B cell (primary cell): ENCODE results near the gene GFI1. TPM values are rescaled to one million over a fixed set of nuclear protein-coding genes. Genes with fewer than 3 reads are reported as not detected.

Source experiments
- ATAC-seq: fragments of 200-7000 bp; cut with Tn5 transposase; one replicate; pipeline ENCODE4 v1.10.0; 2021; ENCODE audit warnings: low read depth, mild to moderate bottlenecking, moderate number of reproducible peaks, moderate library complexity
- CTCF ChIA-PET: fragments of 350-600 bp; sonication (Branson Sonifier 250); formaldehyde crosslinking; loops from one replicate; lab custom pipeline; 2021; ENCODE audit warnings: antibody characterized with exemption, inconsistent platforms; lab: Charles Lee
- POLR2A ChIA-PET: fragments of 350-600 bp; sonication (Branson Sonifier 250); formaldehyde crosslinking; loops from one replicate; lab custom pipeline; 2021; ENCODE audit warnings: antibody characterized with exemption; lab: Charles Lee
- DNase-seq: peaks from one replicate; pipeline ENCODE4 v3.0.0; 2013
- H2AFZ ChIP-seq: 2 replicates; pipeline ENCODE4 v1.6.1; 2012; ENCODE audit warnings: mild to moderate bottlenecking, low read depth, low read length; ENCODE audit not compliant: insufficient read depth, poor library complexity, severe bottlenecking
- H3K27ac ChIP-seq, 2 donors: 1 replicate in 1 of 2; 2 replicates in 1 of 2; pipeline ENCODE4 v1.5.1; 2012 to 2013; ENCODE audit warnings: low read length in 2 of 2, mild to moderate bottlenecking in 2 of 2, moderate library complexity in 1 of 2
- H3K27me3 ChIP-seq, 4 experiments: fragments of 200-600 bp in 1 of 4; sonication (generic) in 1 of 4; replicated peaks in 1 of 4; 1 replicate in 2 of 4; 2 replicates in 2 of 4; pipeline versions ENCODE4 v1.6.1 to v1.7.0; 2013 to 2016; ENCODE audit warnings: low read length in 3 of 4, mild to moderate bottlenecking in 2 of 4, mixed read lengths in 1 of 4, moderate library complexity in 1 of 4; ENCODE audit not compliant: insufficient read depth in 4 of 4, control insufficient read depth in 3 of 4; ENCODE audit errors: control extremely low read depth in 1 of 4
- H3K36me3 ChIP-seq, 2 experiments: replicated peaks in 1 of 2; 1 replicate in 1 of 2; 2 replicates in 1 of 2; pipeline versions ENCODE4 v1.6.1 to v1.7.1; 2013; ENCODE audit warnings: low read length in 1 of 2; ENCODE audit not compliant: insufficient read depth in 2 of 2, control insufficient read depth in 1 of 2; ENCODE audit errors: control extremely low read depth in 1 of 2, extremely low read depth in 1 of 2
- H3K4me1 ChIP-seq, 2 donors: fragments of 200-600 bp in 1 of 2; sonication (generic) in 1 of 2; 1 replicate in 1 of 2; 2 replicates in 1 of 2; pipeline versions ENCODE4 v1.5.1 to v1.6.1; 2013 to 2017; ENCODE audit warnings: low read length in 2 of 2; ENCODE audit not compliant: control insufficient read depth in 2 of 2, insufficient read depth in 2 of 2
- H3K4me2 ChIP-seq: replicated peaks from 2 replicates; pipeline ENCODE3; 2012; ENCODE audit warnings: mild to moderate bottlenecking, low read depth, low read length; ENCODE audit not compliant: poor library complexity, severe bottlenecking
- H3K4me3 ChIP-seq, 5 experiments: fragments of 200-600 bp in 1 of 5; sonication (generic) in 1 of 5; 1 replicate in 3 of 5; 2 replicates in 2 of 5; pipeline versions ENCODE4 v1.5.1 to v1.7.0; 2011 to 2016; ENCODE audit warnings: low read length in 4 of 5, mild to moderate bottlenecking in 4 of 5, low read depth in 2 of 5, control low read depth in 1 of 5, moderate library complexity in 1 of 5; ENCODE audit not compliant: insufficient read depth in 1 of 5; ENCODE audit errors: control extremely low read depth in 1 of 5, extremely low read depth in 1 of 5
- H3K79me2 ChIP-seq: fragments of 200-600 bp; sonication (generic); one replicate; pipeline ENCODE4 v1.6.0; 2016; ENCODE audit warnings: low read length; ENCODE audit not compliant: control insufficient read depth, insufficient read depth
- H3K9ac ChIP-seq: fragments of 200-600 bp; sonication (generic); 2 replicates; pipeline ENCODE4 v1.6.1; 2017; ENCODE audit warnings: mild to moderate bottlenecking, low read length, moderate library complexity
- H3K9me3 ChIP-seq, 3 donors: one replicate each; pipeline versions ENCODE4 v1.6.1 to v1.7.1; 2013; ENCODE audit warnings: low read length in 2 of 3; ENCODE audit not compliant: control insufficient read depth in 2 of 3, insufficient read depth in 1 of 3; ENCODE audit errors: control extremely low read depth in 1 of 3
- H4K20me1 ChIP-seq: 2 replicates; pipeline ENCODE4 v1.6.0; 2012; ENCODE audit warnings: mild to moderate bottlenecking, low read length; ENCODE audit not compliant: insufficient read depth, control insufficient read depth, poor library complexity, severe bottlenecking
- H3K27ac Mint-ChIP-seq: one replicate; pipeline ENCODE4 v1.8.0; 2021; ENCODE audit warnings: mixed read lengths
- H3K27me3 Mint-ChIP-seq: one replicate; pipeline ENCODE4 v1.8.0; 2021; ENCODE audit warnings: mixed read lengths
- H3K4me1 Mint-ChIP-seq: one replicate; pipeline ENCODE4 v1.8.0; 2021; ENCODE audit warnings: mixed read lengths
- H3K4me3 Mint-ChIP-seq: one replicate; pipeline ENCODE4 v1.8.0; 2021; ENCODE audit warnings: mixed read lengths
- H3K9me3 Mint-ChIP-seq: one replicate; pipeline ENCODE4 v1.8.0; 2022; ENCODE audit warnings: mixed read lengths; ENCODE audit not compliant: insufficient read depth
- EZH2 ChIP-seq: IDR thresholded peaks from 2 replicates; pipeline ENCODE4 v1.6.1; 2012; ENCODE audit warnings: borderline replicate concordance, low read depth, mild to moderate bottlenecking, moderate library complexity, low read length; ENCODE audit not compliant: insufficient read depth, poor library complexity, severe bottlenecking
- WGBS: methylation state at CpG from one replicate; pipeline ENCODE4 v1.1.5; 2013; ENCODE audit warnings: missing lambda C conversion rate; ENCODE audit not compliant: insufficient coverage; 5-methylcytosine and 5-hydroxymethylcytosine counted together
- intact Hi-C: fragments of 100-400 bp; cut with micrococcal nuclease; formaldehyde crosslinking; loops from one replicate; pipeline ENCODE4 v1.10.0; 2022
- polyA plus RNA-seq: library from polyadenylated mRNA; depleted of rRNA; stranded (reverse); fragments of >200 nt; gene quantifications from 2 replicates; pipeline ENCODE4 v1.2.3, GENCODE V29; 2012
- total RNA-seq, 2 donors: library from RNA; stranded (reverse); fragments of 120-200 nt in 1 of 2; gene quantifications; 1 replicate in 1 of 2; 2 replicates in 1 of 2; pipeline versions ENCODE4 v1.2.3 to v1.2.4, GENCODE V29; 2013 to 2022
- TF ChIP-seq, protein P1 (sequence below): fragments of 200-600 bp; IDR thresholded peaks from one replicate; pipeline ENCODE4 v1.8.0; 2022; ENCODE audit warnings: antibody characterized with exemption, mild to moderate bottlenecking

Gene GFI1
- total and polyA plus RNA-seq, 2 donors (not counting 1 experiment from before 2014, with no cell fraction given): 0.76 to 1.2 TPM

DNA sequence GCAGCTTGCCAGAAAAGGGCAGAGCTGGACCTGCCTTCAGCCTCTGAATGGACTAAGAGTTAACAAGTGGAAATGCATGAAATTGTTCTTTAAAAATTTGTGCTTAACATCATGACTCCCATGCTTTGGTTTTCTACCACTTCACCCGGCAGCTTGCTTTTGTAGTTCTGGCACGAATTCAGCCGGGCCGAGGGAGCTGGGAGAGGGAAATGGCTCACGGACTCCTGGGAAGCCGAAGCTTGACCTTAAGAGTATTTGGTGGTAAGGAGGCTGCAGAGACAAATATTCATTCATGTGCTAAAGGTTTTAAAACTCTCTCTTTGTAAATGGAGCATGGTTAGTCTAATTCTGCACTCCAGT is 17.2 kb upstream of the GFI1 start:
- no peak for DNase-seq
- intact Hi-C loops: no loop called here
- H3K9me3 Mint-ChIP-seq: no peaks in the 10 kb centered on the region

GRCh38 chr1:92503043-92503925 is 16.6 kb upstream of the GFI1 start:
- intact Hi-C loops: no loop called here
- H3K4me1 Mint-ChIP-seq: peaks cover 15% of the 10 kb centered on the region

More for the DNA sequence above, 17.2 kb upstream of the GFI1 start:
- H3K4me3 Mint-ChIP-seq: no peak overlapping the region
- Histone ChIP-seq H3K4me2 (no peak overlapping the region), H3K27me3 (no peaks in the 10 kb centered on the region), H3K36me3 (no peaks in the 10 kb centered on the region), H3K9me3 (no peaks in the 10 kb centered on the region), H3K79me2 (no peaks in the 10 kb centered on the region), H3K9ac (no peak overlapping the region), H3K27ac (no peak overlapping the region), H4K20me1 (no peaks in the 10 kb centered on the region), H2AFZ (no peak overlapping the region), H3K4me3 (no peak overlapping the region), H3K4me1 (peaks cover 0 to 6% of the 10 kb centered on the region in 2 donors)
- 100% methylated on average over 2 of the region's 6 CpGs for WGBS
- H3K27me3 Mint-ChIP-seq: no peaks in the 10 kb centered on the region
- no peak overlapping the region for H3K27ac Mint-ChIP-seq
- ChIA-PET POLR2A (no interaction called here), CTCF (no interaction called here)
- no peak for ATAC-seq
- peaks cover 15% of the 10 kb centered on the region for H3K4me1 Mint-ChIP-seq
- no peak for TF ChIP-seq EZH2
- TF ChIP-seq, protein P1, sequence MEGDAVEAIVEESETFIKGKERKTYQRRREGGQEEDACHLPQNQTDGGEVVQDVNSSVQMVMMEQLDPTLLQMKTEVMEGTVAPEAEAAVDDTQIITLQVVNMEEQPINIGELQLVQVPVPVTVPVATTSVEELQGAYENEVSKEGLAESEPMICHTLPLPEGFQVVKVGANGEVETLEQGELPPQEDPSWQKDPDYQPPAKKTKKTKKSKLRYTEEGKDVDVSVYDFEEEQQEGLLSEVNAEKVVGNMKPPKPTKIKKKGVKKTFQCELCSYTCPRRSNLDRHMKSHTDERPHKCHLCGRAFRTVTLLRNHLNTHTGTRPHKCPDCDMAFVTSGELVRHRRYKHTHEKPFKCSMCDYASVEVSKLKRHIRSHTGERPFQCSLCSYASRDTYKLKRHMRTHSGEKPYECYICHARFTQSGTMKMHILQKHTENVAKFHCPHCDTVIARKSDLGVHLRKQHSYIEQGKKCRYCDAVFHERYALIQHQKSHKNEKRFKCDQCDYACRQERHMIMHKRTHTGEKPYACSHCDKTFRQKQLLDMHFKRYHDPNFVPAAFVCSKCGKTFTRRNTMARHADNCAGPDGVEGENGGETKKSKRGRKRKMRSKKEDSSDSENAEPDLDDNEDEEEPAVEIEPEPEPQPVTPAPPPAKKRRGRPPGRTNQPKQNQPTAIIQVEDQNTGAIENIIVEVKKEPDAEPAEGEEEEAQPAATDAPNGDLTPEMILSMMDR: no peak

More at GRCh38 chr1:92503043-92503925, 16.6 kb upstream of the GFI1 start:
- 40% methylated on average over 1 of the region's 6 CpGs for WGBS
- no peaks in the 10 kb centered on the region for H4K20me1 ChIP-seq
- peaks cover 0 to 6% of the 10 kb centered on the region in 2 donors for H3K4me1 ChIP-seq
- no peak overlapping the region for H2AFZ ChIP-seq
- no peak overlapping the region for H3K4me2 ChIP-seq
- Mint-ChIP-seq H3K27ac (no peak overlapping the region), H3K9me3 (no peaks in the 10 kb centered on the region), H3K4me3 (no peak overlapping the region), H3K27me3 (no peaks in the 10 kb centered on the region)
- ChIA-PET POLR2A (no interaction called here), CTCF (no interaction called here)
- TF ChIP-seq, protein P1: no peak
- no peak for TF ChIP-seq EZH2
- no peak for DNase-seq
- no peak overlapping the region for H3K27ac ChIP-seq
- no peak overlapping the region for H3K4me3 ChIP-seq
- no peaks in the 10 kb centered on the region for H3K36me3 ChIP-seq
- ATAC-seq: no peak
- H3K79me2 ChIP-seq: no peaks in the 10 kb centered on the region
- no peaks in the 10 kb centered on the region for H3K9me3 ChIP-seq
- no peak overlapping the region for H3K9ac ChIP-seq
- no peaks in the 10 kb centered on the region for H3K27me3 ChIP-seq
